ENCODE results near the gene ARHGEF28. TPM values are rescaled to one million over a fixed set of nuclear protein-coding genes. Genes with fewer than 3 reads are reported as not detected.

ARHGEF28 gene
- total and polyA plus RNA-seq, 8 donors = 13.9 to 156 (median 55.7) TPM

DNA sequence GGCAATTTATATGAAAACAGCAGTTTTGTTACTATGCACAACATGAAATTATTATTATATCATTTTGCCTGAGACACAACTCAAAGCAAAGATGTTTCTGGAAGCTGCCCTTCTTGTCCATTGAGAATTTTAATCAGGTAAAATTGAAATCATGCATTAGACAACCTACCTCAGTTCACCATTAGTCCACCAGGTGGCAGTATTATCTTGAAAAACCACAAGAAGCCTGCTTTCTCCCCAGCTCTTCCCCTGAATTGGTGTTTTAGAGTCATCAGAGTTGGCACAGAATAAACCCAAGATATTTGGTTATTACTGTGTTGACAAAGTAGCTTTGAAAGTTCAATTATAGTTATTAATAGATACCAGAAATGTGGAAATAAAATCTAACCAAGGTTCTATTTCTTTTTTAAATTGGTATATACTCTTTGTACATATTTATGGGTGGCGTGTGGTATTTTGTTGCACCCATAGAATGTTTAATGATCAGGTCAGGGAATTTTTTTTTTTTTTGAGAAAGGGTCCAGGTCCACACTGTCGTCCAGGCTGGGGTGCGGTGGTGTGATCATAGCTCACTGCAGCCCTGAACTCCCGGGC lies 34.8 kb upstream of the ARHGEF28 start:
- Histone ChIP-seq H3K27ac (no peak overlapping the region), H3K36me3 (no peaks in the 10 kb centered on the region), H3K4me1 (peaks cover 0 to 25% (median 9%) of the 10 kb centered on the region in 4 donors), H3K27me3 (no peaks in the 10 kb centered on the region), H3K9me3 (no peaks in the 10 kb centered on the region), H3K4me3 (no peak overlapping the region)
- intact Hi-C loops (cut with DNase I; ENCODE audit: low total_unique reads) = no loop called here
- WGBS, 5 donors = 39 to 54% (median 48%) methylated on average over 4 of the region's 4 CpGs
- TF ChIP-seq POLR2A (IDR thresholded peaks at IDR 0.05) (no peak), POLR2AphosphoS5 (IDR thresholded peaks at IDR 0.05) (no peak), EP300 (IDR thresholded peaks at IDR 0.05) (no peak)
- TF ChIP-seq, protein P1, sequence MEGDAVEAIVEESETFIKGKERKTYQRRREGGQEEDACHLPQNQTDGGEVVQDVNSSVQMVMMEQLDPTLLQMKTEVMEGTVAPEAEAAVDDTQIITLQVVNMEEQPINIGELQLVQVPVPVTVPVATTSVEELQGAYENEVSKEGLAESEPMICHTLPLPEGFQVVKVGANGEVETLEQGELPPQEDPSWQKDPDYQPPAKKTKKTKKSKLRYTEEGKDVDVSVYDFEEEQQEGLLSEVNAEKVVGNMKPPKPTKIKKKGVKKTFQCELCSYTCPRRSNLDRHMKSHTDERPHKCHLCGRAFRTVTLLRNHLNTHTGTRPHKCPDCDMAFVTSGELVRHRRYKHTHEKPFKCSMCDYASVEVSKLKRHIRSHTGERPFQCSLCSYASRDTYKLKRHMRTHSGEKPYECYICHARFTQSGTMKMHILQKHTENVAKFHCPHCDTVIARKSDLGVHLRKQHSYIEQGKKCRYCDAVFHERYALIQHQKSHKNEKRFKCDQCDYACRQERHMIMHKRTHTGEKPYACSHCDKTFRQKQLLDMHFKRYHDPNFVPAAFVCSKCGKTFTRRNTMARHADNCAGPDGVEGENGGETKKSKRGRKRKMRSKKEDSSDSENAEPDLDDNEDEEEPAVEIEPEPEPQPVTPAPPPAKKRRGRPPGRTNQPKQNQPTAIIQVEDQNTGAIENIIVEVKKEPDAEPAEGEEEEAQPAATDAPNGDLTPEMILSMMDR (IDR thresholded peaks at IDR 0.05) = peak in 6 of 7 experiments; percentile 69 to 95 (median 88)
- peak in 1 of 2 donors; percentile 90 for DNase-seq

DNA sequence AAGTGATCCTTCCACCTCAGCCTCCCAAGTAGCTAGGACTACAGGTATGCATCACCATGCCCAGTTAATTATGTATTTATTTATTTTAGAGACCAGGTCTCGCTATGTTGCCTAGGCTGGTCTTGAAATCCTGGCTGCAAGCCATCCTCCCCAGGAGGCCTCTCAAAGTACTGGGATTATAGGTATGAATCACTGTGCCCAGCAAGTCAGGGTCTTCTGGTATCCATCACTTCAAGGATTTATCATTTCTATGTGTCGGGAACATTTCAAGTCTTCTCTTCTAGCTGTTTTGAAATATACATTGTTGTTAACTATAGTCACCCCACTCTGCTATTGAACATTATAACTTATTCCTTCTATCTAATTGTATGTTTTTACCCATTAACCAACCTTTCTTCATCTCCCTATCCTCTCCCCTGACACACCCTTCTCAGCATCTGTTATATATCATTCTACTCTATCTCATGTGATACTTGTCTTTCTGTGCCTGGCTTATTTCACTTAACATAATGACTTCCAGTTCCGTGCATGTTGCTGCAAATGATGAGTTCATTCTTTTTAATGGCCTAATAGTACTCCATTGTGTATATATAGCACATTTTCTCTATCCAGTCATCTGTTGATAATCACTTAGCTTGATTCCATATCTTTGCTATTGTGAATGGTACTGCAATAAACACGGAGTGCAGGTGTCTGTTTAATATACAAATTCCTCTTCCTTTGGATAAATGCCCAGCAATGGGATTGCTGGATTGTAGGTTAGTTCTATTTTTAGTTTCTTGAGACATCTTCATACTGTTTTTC lies 34.1 kb upstream of the ARHGEF28 start:
- peak in 1 of 2 donors; percentile 44 for DNase-seq
- TF ChIP-seq EP300 (IDR thresholded peaks at IDR 0.05) (no peak), POLR2AphosphoS5 (IDR thresholded peaks at IDR 0.05) (no peak), POLR2A (IDR thresholded peaks at IDR 0.05) (no peak)
- TF ChIP-seq, protein P1 (IDR thresholded peaks at IDR 0.05) = no peak

DNA sequence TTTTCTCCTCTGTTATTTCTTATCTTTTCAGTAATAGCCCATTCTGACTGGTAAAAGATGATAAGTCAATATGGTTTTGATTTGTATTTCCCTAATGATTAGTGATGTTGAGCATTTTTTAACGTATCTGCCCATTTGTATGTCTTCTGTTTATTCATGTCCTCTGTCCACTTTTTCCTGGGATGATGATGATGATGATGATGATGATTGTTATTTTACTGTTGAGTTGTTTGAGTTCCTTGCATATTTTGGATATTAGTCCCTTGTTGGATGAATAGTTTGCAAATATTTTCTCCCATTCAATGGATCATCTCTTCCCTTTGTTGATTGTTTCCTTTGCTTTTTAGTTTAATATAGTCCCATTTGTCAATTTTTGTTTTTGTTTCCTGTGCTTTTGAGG lies 33.4 kb upstream of the ARHGEF28 start:
- H3K36me3 ChIP-seq = no peaks in the 10 kb centered on the region
- H3K4me3 ChIP-seq = no peak overlapping the region
- peaks cover 0 to 20% (median 8%) of the 10 kb centered on the region in 4 donors for H3K4me1 ChIP-seq
- 41 to 82% (median 60%) methylated on average over 1 of the region's 1 CpG for WGBS, 5 donors
- intact Hi-C loops (cut with DNase I; ENCODE audit: low total_unique reads) = no loop called here
- DNase-seq = no peak
- no peak overlapping the region for H3K27ac ChIP-seq
- TF ChIP-seq EP300 (IDR thresholded peaks at IDR 0.05) (no peak), POLR2AphosphoS5 (IDR thresholded peaks at IDR 0.05) (no peak), POLR2A (IDR thresholded peaks at IDR 0.05) (no peak)
- TF ChIP-seq, protein P1 (IDR thresholded peaks at IDR 0.05) = no peak
- no peaks in the 10 kb centered on the region for H3K9me3 ChIP-seq
- H3K27me3 ChIP-seq = no peaks in the 10 kb centered on the region

More for the DNA sequence above, 34.1 kb upstream of the ARHGEF28 start:
- intact Hi-C loops (cut with DNase I; ENCODE audit: low total_unique reads) = no loop called here
- no peaks in the 10 kb centered on the region for H3K36me3 ChIP-seq
- peaks cover 0 to 25% (median 9%) of the 10 kb centered on the region in 4 donors for H3K4me1 ChIP-seq
- 42 to 51% (median 48%) methylated on average over 4 of the region's 4 CpGs for WGBS, 5 donors
- H3K4me3 ChIP-seq = no peak overlapping the region
- H3K9me3 ChIP-seq = no peaks in the 10 kb centered on the region
- H3K27ac ChIP-seq = no peak overlapping the region
- H3K27me3 ChIP-seq = no peaks in the 10 kb centered on the region

DNA sequence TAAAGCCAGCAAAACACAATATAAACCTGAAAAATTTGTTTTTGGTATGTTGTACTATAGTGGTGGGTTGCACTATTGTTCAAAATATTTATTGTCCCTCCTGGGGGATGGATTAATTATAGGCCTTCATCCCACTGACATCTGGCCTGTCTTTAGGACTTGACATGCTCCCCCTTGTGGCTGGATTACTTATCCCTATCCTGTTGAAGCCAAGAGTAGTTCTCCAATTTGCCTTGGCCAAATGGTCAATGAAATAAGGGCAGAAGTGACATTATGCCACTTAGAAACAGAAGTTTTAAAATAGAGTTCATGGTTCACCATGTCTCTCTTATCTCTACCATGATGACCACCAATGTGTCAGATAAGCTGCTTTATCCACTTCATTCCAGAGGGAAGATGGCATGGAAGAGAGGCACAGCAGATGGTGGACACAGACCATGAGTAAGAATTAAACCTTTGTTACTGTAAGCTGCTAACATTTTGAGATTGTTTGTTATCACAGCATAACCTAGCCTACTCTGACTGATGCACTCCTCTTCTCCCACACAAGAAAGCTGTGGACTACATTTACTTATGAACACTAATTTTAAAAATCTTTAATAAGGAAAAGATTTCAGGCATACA lies 29.2 kb upstream of the ARHGEF28 start:
- Histone ChIP-seq H3K36me3 (no peaks in the 10 kb centered on the region), H3K27ac (no peak overlapping the region), H3K4me1 (peaks cover 0 to 3% (median under 1%) of the 10 kb centered on the region in 4 donors), H3K9me3 (peaks cover 0 to 5% (median 2%) of the 10 kb centered on the region in 4 donors), H3K4me3 (no peak overlapping the region), H3K27me3 (no peaks in the 10 kb centered on the region)
- DNase-seq = peak in 1 of 2 donors; percentile 41
- intact Hi-C loops (cut with DNase I; ENCODE audit: low total_unique reads) = no loop called here
- no peak for TF ChIP-seq POLR2A (IDR thresholded peaks at IDR 0.05)
- TF ChIP-seq, protein P1 (IDR thresholded peaks at IDR 0.05) = peak in 3 of 7 experiments; percentile 15 to 46 (median 45)
- no peak for TF ChIP-seq EP300 (IDR thresholded peaks at IDR 0.05)
